ENCODE data around the gene DVL1.
"Not testable (repeated sequence)": the region's sequence is repeated elsewhere in the genome, so short reads cannot be mapped to it uniquely, and the experiment has no call there.

The DVL1 gene

GRCh38 chr1:1349256-1350012 lies at the start of gene DVL1:
Gene DVL1, minus strand, starts transcription at chr1:1349418. Its CDS starts 353 bp downstream, at chr1:1349065.
- H3K9me3 Mint-ChIP-seq, result no peaks in the 10 kb centered on the region
- H3K36me3 Mint-ChIP-seq (ENCODE audit: low read depth), result no peaks in the 10 kb centered on the region
- DNase-seq, result peak; percentile 82
- H3K27me3 Mint-ChIP-seq, result peaks cover 25% of the 10 kb centered on the region
- peaks cover 37% of the 10 kb centered on the region for H3K4me1 Mint-ChIP-seq (ENCODE audit: low read depth)
- H3K27ac Mint-ChIP-seq, result peak within 1 kb of the TSS; percentile 77
- peak within 1 kb of the TSS; percentile 82 for H3K4me3 Mint-ChIP-seq

- peak overlapping the region; percentile 96 for H3K4me3 Mint-ChIP-seq
- H3K27ac Mint-ChIP-seq, result peak overlapping the region; percentile 95
- H3K36me3 Mint-ChIP-seq (ENCODE audit: low read depth), result peaks cover 90% of the 10 kb centered on the region
- H3K4me1 Mint-ChIP-seq (ENCODE audit: low read depth), result peaks cover 60% of the 10 kb centered on the region
- H3K27me3 Mint-ChIP-seq, result no peaks in the 10 kb centered on the region
- no peak for DNase-seq
- no peaks in the 10 kb centered on the region for H3K9me3 Mint-ChIP-seq
Observed at GRCh38 chr1:1398677-1399186, 49.5 kb upstream of the DVL1 start.

- no peaks in the 10 kb centered on the region for H3K9me3 Mint-ChIP-seq
- DNase-seq, result no peak
- peak overlapping the region; percentile 95 for H3K27ac Mint-ChIP-seq
Observed at GRCh38 chr1:1397839-1398523, 48.8 kb upstream of the DVL1 start.

GRCh38 chr1:1395166-1395565 lies 45.9 kb upstream of the DVL1 start:
- Mint-ChIP-seq H3K4me1 (ENCODE audit: low read depth) (peaks cover 36% of the 10 kb centered on the region), H3K4me3 (peak overlapping the region; percentile 0), H3K9me3 (no peaks in the 10 kb centered on the region), H3K36me3 (ENCODE audit: low read depth) (peaks cover 90% of the 10 kb centered on the region), H3K27ac (peak overlapping the region; percentile 80), H3K27me3 (no peaks in the 10 kb centered on the region)
- no peak for DNase-seq

More at GRCh38 chr1:1397839-1398523, 48.8 kb upstream of the DVL1 start:
- Mint-ChIP-seq H3K4me3 (peak overlapping the region; percentile 96), H3K27me3 (no peaks in the 10 kb centered on the region), H3K4me1 (ENCODE audit: low read depth) (peaks cover 59% of the 10 kb centered on the region), H3K36me3 (ENCODE audit: low read depth) (peaks cover 90% of the 10 kb centered on the region)

- H3K4me1 Mint-ChIP-seq (ENCODE audit: low read depth), result peaks cover 37% of the 10 kb centered on the region
- peaks cover 93% of the 10 kb centered on the region for H3K36me3 Mint-ChIP-seq (ENCODE audit: low read depth)
- no peak overlapping the region for H3K4me3 Mint-ChIP-seq
- no peak overlapping the region for H3K27ac Mint-ChIP-seq
- no peak for DNase-seq
- no peaks in the 10 kb centered on the region for H3K27me3 Mint-ChIP-seq
- no peaks in the 10 kb centered on the region for H3K9me3 Mint-ChIP-seq
Observed at GRCh38 chr1:1394116-1394515, 44.9 kb upstream of the DVL1 start.

- Mint-ChIP-seq H3K4me3 (no peak overlapping the region), H3K27me3 (no peaks in the 10 kb centered on the region), H3K36me3 (ENCODE audit: low read depth) (peaks cover 98% of the 10 kb centered on the region), H3K9me3 (no peaks in the 10 kb centered on the region), H3K4me1 (ENCODE audit: low read depth) (peaks cover 37% of the 10 kb centered on the region), H3K27ac (peak overlapping the region; percentile 34)
- no peak for DNase-seq
Observed at GRCh38 chr1:1393428-1393827, 44.2 kb upstream of the DVL1 start.

GRCh38 chr1:1393014-1393413 lies 43.8 kb upstream of the DVL1 start:
- peaks cover 34% of the 10 kb centered on the region for H3K4me1 Mint-ChIP-seq (ENCODE audit: low read depth)

GRCh38 chr1:1391225-1391624 lies 42.0 kb upstream of the DVL1 start:
- DNase-seq, result no peak
- Mint-ChIP-seq H3K9me3 (no peaks in the 10 kb centered on the region), H3K4me1 (ENCODE audit: low read depth) (peaks cover 23% of the 10 kb centered on the region), H3K27ac (no peak overlapping the region), H3K36me3 (ENCODE audit: low read depth) (peaks cover 98% of the 10 kb centered on the region), H3K4me3 (no peak overlapping the region), H3K27me3 (no peaks in the 10 kb centered on the region)

More at GRCh38 chr1:1393014-1393413, 43.8 kb upstream of the DVL1 start:
- Mint-ChIP-seq H3K4me3 (no peak overlapping the region), H3K9me3 (no peaks in the 10 kb centered on the region), H3K27me3 (no peaks in the 10 kb centered on the region), H3K36me3 (ENCODE audit: low read depth) (peaks cover 98% of the 10 kb centered on the region), H3K27ac (peak overlapping the region; percentile 34)
- DNase-seq, result no peak

- Mint-ChIP-seq H3K36me3 (ENCODE audit: low read depth) (peaks cover 100% of the 10 kb centered on the region), H3K4me1 (ENCODE audit: low read depth) (peaks cover 21% of the 10 kb centered on the region), H3K4me3 (no peak overlapping the region), H3K27me3 (no peaks in the 10 kb centered on the region), H3K9me3 (no peaks in the 10 kb centered on the region), H3K27ac (no peak overlapping the region)
- no peak for DNase-seq
Observed at GRCh38 chr1:1390675-1391074, 41.5 kb upstream of the DVL1 start.

GRCh38 chr1:1388078-1388472 lies 38.9 kb upstream of the DVL1 start:
- peaks cover 4% of the 10 kb centered on the region for H3K4me1 Mint-ChIP-seq (ENCODE audit: low read depth)
- H3K36me3 Mint-ChIP-seq (ENCODE audit: low read depth), result peaks cover 87% of the 10 kb centered on the region
- H3K9me3 Mint-ChIP-seq, result no peaks in the 10 kb centered on the region
- no peak overlapping the region for H3K4me3 Mint-ChIP-seq
- H3K27ac Mint-ChIP-seq, result no peak overlapping the region
- no peaks in the 10 kb centered on the region for H3K27me3 Mint-ChIP-seq
- no peak for DNase-seq

- H3K27ac Mint-ChIP-seq, result no peak overlapping the region
- H3K4me3 Mint-ChIP-seq, result no peak overlapping the region
- no peaks in the 10 kb centered on the region for H3K27me3 Mint-ChIP-seq
- peaks cover 3% of the 10 kb centered on the region for H3K4me1 Mint-ChIP-seq (ENCODE audit: low read depth)
- no peak for DNase-seq
- H3K36me3 Mint-ChIP-seq (ENCODE audit: low read depth), result peaks cover 80% of the 10 kb centered on the region
- H3K9me3 Mint-ChIP-seq, result no peaks in the 10 kb centered on the region
Observed at GRCh38 chr1:1387098-1388077, 38.2 kb upstream of the DVL1 start.

GRCh38 chr1:1385931-1386330 lies 36.7 kb upstream of the DVL1 start:
- no peaks in the 10 kb centered on the region for H3K9me3 Mint-ChIP-seq
- no peak overlapping the region for H3K4me3 Mint-ChIP-seq
- no peaks in the 10 kb centered on the region for H3K27me3 Mint-ChIP-seq
- peaks cover 73% of the 10 kb centered on the region for H3K36me3 Mint-ChIP-seq (ENCODE audit: low read depth)
- no peak for DNase-seq
- peaks cover 2% of the 10 kb centered on the region for H3K4me1 Mint-ChIP-seq (ENCODE audit: low read depth)
- no peak overlapping the region for H3K27ac Mint-ChIP-seq

- H3K36me3 Mint-ChIP-seq (ENCODE audit: low read depth), result peaks cover 67% of the 10 kb centered on the region
- H3K27ac Mint-ChIP-seq; H3K4me3 Mint-ChIP-seq; DNase-seq; H3K4me1 Mint-ChIP-seq (ENCODE audit: low read depth); H3K27me3 Mint-ChIP-seq; H3K9me3 Mint-ChIP-seq: not testable (repeated sequence)
Observed at GRCh38 chr1:1385339-1385738, 36.1 kb upstream of the DVL1 start.

GRCh38 chr1:1381294-1381693 lies 32.1 kb upstream of the DVL1 start:
- Mint-ChIP-seq H3K9me3 (no peaks in the 10 kb centered on the region), H3K27me3 (no peaks in the 10 kb centered on the region), H3K36me3 (ENCODE audit: low read depth) (peaks cover 36% of the 10 kb centered on the region), H3K4me1 (ENCODE audit: low read depth) (peaks cover 4% of the 10 kb centered on the region), H3K27ac (no peak overlapping the region), H3K4me3 (no peak overlapping the region)
- DNase-seq, result no peak

Measured in activated T-cell treated with anti-CD3 and anti-CD28 coated beads, Interleukin-2, amount 50 U/mL, for 24 hours (primary cell).